Endodermal cell (in vitro differentiated cells): ENCODE results near the gene MYL10. TPM values are rescaled to one million over a fixed set of nuclear protein-coding genes. Genes with fewer than 3 reads are reported as not detected.

ENCODE experiments used
- DNase-seq: peaks from one replicate; pipeline ENCODE4 v3.0.0-alpha.2; 2017
- H3K27ac ChIP-seq: 2 replicates; pipeline ENCODE4 v1.5.1; 2013; ENCODE audit warnings: mild to moderate bottlenecking, low read depth, low read length, moderate library complexity
- H3K27me3 ChIP-seq: 2 replicates; pipeline ENCODE4 v1.6.1; 2013; ENCODE audit warnings: mild to moderate bottlenecking, low read length, moderate library complexity; ENCODE audit not compliant: insufficient read depth, control insufficient read depth, poor library complexity, severe bottlenecking
- H3K36me3 ChIP-seq: 2 replicates; pipeline ENCODE4 v1.7.0; 2013; ENCODE audit warnings: mild to moderate bottlenecking, low read length, moderate library complexity; ENCODE audit not compliant: control insufficient read depth, insufficient read depth
- H3K4me1 ChIP-seq: one replicate; pipeline ENCODE4 v1.7.0; 2013; ENCODE audit warnings: low read length; ENCODE audit not compliant: control insufficient read depth, insufficient read depth
- H3K4me3 ChIP-seq: 2 replicates; pipeline ENCODE4 v1.5.1; 2013; ENCODE audit warnings: mild to moderate bottlenecking, low read length, moderate library complexity
- H3K9ac ChIP-seq: 2 replicates; pipeline ENCODE4 v1.6.1; 2013; ENCODE audit warnings: mild to moderate bottlenecking, low read length, moderate library complexity; ENCODE audit not compliant: poor library complexity, severe bottlenecking; ENCODE audit errors: extremely low read depth
- H3K9me3 ChIP-seq: 2 replicates; pipeline ENCODE4 v1.6.1; 2013; ENCODE audit warnings: mild to moderate bottlenecking, low read length, moderate library complexity; ENCODE audit not compliant: control insufficient read depth
- H3K27ac Mint-ChIP-seq: 2 replicates; pipeline ENCODE4 v1.8.0; 2020; ENCODE audit warnings: mixed read lengths
- H3K27me3 Mint-ChIP-seq: 2 replicates; pipeline ENCODE4 v1.8.0; 2021; ENCODE audit warnings: mild to moderate bottlenecking, mixed read lengths; ENCODE audit not compliant: insufficient read depth
- H3K36me3 Mint-ChIP-seq: 2 replicates; pipeline ENCODE4 v1.8.0; 2020; ENCODE audit warnings: low read depth, mixed read lengths
- H3K4me1 Mint-ChIP-seq: 2 replicates; pipeline ENCODE4 v1.8.0; 2020; ENCODE audit warnings: mixed read lengths
- H3K4me3 Mint-ChIP-seq: 2 replicates; pipeline ENCODE4 v1.8.0; 2020; ENCODE audit warnings: mild to moderate bottlenecking, moderate library complexity, mixed read lengths
- H3K9me3 Mint-ChIP-seq: 2 replicates; pipeline ENCODE4 v1.8.0; 2020; ENCODE audit warnings: mild to moderate bottlenecking, mixed read lengths
- WGBS, 2 experiments: methylation state at CpG; one replicate each; pipeline versions ENCODE4 v1.1.5 to v1.1.7; 2013; ENCODE audit warnings: missing lambda C conversion rate in 2 of 2, mixed read lengths in 1 of 2; ENCODE audit not compliant: insufficient coverage in 1 of 2, insufficient read length in 1 of 2; 5-methylcytosine and 5-hydroxymethylcytosine counted together
- total RNA-seq, 2 donors: library from RNA; stranded (reverse); fragmentation: NEBNext Ultra II Directional in 1 of 2; extraction: Animal tissue kit (Norgen Biotek cat#: 25700) in 1 of 2; gene quantifications; 2 replicates in 1 of 2; 3 replicates in 1 of 2; pipeline ENCODE4 v1.2.1, GENCODE V29; 2021
- TF ChIP-seq, protein P1 (sequence below): fragments of 200-600 bp; sonication (generic); conservative IDR thresholded peaks from 2 replicates; pipeline ENCODE4 v1.5.0; 2021; ENCODE audit warnings: antibody characterized with exemption, mild to moderate bottlenecking

Gene MYL10
- total RNA-seq, 2 donors from 2014 or later, result not detected

DNA sequence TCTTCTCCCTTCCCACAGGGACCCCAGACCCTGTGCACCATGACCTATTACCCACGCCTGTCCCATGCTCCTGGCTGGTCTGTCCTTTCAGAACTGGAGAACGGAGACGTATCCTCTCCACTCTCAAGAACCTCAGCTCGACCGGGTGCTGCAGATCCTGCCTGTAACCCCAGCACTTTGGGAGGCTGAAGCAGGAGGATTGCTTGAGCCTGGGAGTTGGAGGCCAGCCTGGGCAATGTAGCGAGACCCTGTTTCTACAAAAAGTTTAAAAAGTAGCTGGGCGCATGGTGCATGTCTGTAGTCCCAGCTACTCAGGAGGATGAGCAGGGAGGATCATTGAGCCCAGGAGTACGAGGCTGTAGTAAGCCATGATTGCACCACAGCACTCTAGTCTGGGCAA lies 37.2 kb upstream of the MYL10 start:
- WGBS, 2 experiments, result 91 to 98% methylated on average over 6 to 8 of the region's 8 CpGs
- Mint-ChIP-seq H3K27me3 (peaks cover 7% of the 10 kb centered on the region), H3K9me3 (peaks cover 10% of the 10 kb centered on the region), H3K4me1 (peaks cover 19% of the 10 kb centered on the region), H3K27ac (no peak overlapping the region), H3K4me3 (no peak overlapping the region), H3K36me3 (no peaks in the 10 kb centered on the region)
- Histone ChIP-seq H3K9ac (no peak overlapping the region), H3K4me1 (peaks cover 7% of the 10 kb centered on the region), H3K9me3 (peaks cover 5% of the 10 kb centered on the region), H3K4me3 (no peak overlapping the region), H3K27ac (no peak overlapping the region), H3K27me3 (no peaks in the 10 kb centered on the region), H3K36me3 (no peaks in the 10 kb centered on the region)
- no peak for DNase-seq
- TF ChIP-seq, protein P1, sequence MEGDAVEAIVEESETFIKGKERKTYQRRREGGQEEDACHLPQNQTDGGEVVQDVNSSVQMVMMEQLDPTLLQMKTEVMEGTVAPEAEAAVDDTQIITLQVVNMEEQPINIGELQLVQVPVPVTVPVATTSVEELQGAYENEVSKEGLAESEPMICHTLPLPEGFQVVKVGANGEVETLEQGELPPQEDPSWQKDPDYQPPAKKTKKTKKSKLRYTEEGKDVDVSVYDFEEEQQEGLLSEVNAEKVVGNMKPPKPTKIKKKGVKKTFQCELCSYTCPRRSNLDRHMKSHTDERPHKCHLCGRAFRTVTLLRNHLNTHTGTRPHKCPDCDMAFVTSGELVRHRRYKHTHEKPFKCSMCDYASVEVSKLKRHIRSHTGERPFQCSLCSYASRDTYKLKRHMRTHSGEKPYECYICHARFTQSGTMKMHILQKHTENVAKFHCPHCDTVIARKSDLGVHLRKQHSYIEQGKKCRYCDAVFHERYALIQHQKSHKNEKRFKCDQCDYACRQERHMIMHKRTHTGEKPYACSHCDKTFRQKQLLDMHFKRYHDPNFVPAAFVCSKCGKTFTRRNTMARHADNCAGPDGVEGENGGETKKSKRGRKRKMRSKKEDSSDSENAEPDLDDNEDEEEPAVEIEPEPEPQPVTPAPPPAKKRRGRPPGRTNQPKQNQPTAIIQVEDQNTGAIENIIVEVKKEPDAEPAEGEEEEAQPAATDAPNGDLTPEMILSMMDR, result no peak

DNA sequence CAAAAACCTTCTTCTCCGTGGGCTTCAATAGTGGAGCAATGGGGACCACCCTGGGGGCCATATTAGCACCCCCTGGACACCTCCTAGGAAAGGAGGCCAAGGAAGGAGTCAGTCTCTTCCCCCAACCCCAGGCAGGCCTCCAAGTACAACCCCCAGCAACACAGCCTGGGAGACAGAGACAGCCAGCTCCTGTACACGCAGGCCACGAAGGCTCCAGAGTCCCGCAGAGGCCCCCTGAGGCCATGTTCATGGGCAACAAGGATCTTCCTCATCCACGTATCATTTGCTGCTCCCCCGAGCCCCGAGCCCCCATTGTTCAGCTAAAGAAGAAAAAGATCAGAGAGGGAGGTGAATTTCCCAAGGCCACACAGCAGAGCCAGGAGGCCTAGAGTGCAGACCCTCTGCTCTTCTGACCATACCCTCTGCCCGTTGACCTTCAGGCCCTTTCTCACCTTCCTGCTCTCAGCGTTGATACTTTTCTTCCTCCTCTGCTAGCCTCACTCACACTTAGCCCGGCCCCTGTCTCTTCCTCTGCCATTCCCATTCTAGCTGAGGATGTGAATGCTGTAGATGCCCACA lies 35.9 kb upstream of the MYL10 start:
- Mint-ChIP-seq H3K4me3 (no peak overlapping the region), H3K27ac (peak overlapping the region; percentile 78), H3K27me3 (peaks cover 7% of the 10 kb centered on the region), H3K4me1 (peaks cover 19% of the 10 kb centered on the region), H3K36me3 (no peaks in the 10 kb centered on the region), H3K9me3 (peaks cover 10% of the 10 kb centered on the region)
- no peak overlapping the region for H3K9ac ChIP-seq
- DNase-seq, result no peak
- H3K9me3 ChIP-seq, result peaks cover 5% of the 10 kb centered on the region
- H3K4me3 ChIP-seq, result no peak overlapping the region
- 70 to 88% methylated on average over 3 to 10 of the region's 10 CpGs for WGBS, 2 experiments
- TF ChIP-seq, protein P1, result no peak
- H3K27me3 ChIP-seq, result no peaks in the 10 kb centered on the region
- no peak overlapping the region for H3K27ac ChIP-seq
- no peaks in the 10 kb centered on the region for H3K36me3 ChIP-seq
- peaks cover 7% of the 10 kb centered on the region for H3K4me1 ChIP-seq

DNA sequence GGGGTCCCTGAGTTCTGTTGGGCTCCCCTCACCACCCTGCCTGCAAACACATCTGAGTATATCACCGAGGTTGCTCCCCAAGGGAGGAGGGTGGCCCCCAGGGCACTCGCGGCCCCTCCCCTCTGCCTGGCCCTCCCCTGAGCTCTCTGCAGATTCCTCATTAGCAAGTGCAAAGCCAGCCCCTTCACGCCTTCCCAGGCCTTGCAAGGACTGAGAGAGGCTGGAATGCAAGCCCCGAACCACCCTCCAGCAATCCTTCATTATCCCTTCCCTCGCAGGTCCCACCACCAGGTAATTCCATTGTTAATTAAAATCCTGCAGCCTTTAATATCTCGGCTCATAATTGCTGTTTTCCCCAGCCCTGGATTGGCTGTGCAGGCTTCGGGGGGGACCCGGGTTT lies 35.3 kb upstream of the MYL10 start:
- no peaks in the 10 kb centered on the region for H3K36me3 ChIP-seq
- DNase-seq, result peak; percentile 95
- 9 to 13% methylated on average over 7 to 9 of the region's 9 CpGs for WGBS, 2 experiments
- peaks cover 4% of the 10 kb centered on the region for H3K9me3 ChIP-seq
- H3K4me3 Mint-ChIP-seq, result no peak overlapping the region
- no peaks in the 10 kb centered on the region for H3K36me3 Mint-ChIP-seq
- H3K9ac ChIP-seq, result no peak overlapping the region
- H3K9me3 Mint-ChIP-seq, result peaks cover 9% of the 10 kb centered on the region
- TF ChIP-seq, protein P1, result no peak
- H3K27ac ChIP-seq, result no peak overlapping the region
- no peaks in the 10 kb centered on the region for H3K27me3 ChIP-seq
- peaks cover 7% of the 10 kb centered on the region for H3K27me3 Mint-ChIP-seq
- H3K4me1 ChIP-seq, result peaks cover 7% of the 10 kb centered on the region
- peaks cover 19% of the 10 kb centered on the region for H3K4me1 Mint-ChIP-seq
- H3K27ac Mint-ChIP-seq, result peak overlapping the region; percentile 78
- H3K4me3 ChIP-seq, result no peak overlapping the region
